Measurements from ENCODE around the gene STPG3.
A peak's percentile ranks its signal among the peaks of the same experiment; 100 is the strongest.

STPG3 gene

GRCh38 chr9:137302449-137303150 lies 51.5 kb downstream of the STPG3 start:
- TF ChIP-seq CTCF (IDR thresholded peaks at IDR 0.05; ENCODE audit: low read depth, low read length), result peak; percentile 29
- no peak for DNase-seq (ENCODE audit: extremely low read depth, low read depth)

All from AG09319 (cell line).